Parathyroid adenoma (tissue), 2 donors: Measurements from ENCODE around the gene CSF1R.
"Not testable (repeated sequence)": the region's sequence is repeated elsewhere in the genome, so short reads cannot be mapped to it uniquely, and the experiment has no call there.

Experiments used
- H2AFZ ChIP-seq: fragments of 300-600 bp; sonication (generic); one replicate; pipeline ENCODE4 v1.7.0; 2017; ENCODE audit warnings: antibody characterized with exemption, mild to moderate bottlenecking
- H3K27ac ChIP-seq: fragments of 300-600 bp; sonication (generic); one replicate; pipeline ENCODE4 v1.7.0; 2017
- H3K27me3 ChIP-seq: fragments of 300-600 bp; sonication (generic); one replicate; pipeline ENCODE4 v1.7.0; 2017; ENCODE audit warnings: low read length; ENCODE audit not compliant: control insufficient read depth, insufficient read depth
- H3K36me3 ChIP-seq: fragments of 300-600 bp; sonication (generic); one replicate; pipeline ENCODE4 v1.7.0; 2017; ENCODE audit warnings: low read length; ENCODE audit not compliant: control insufficient read depth, insufficient read depth
- H3K4me1 ChIP-seq: fragments of 300-600 bp; sonication (generic); one replicate; pipeline ENCODE4 v1.7.0; 2017; ENCODE audit warnings: control low read depth
- H3K4me2 ChIP-seq: fragments of 300-600 bp; sonication (generic); one replicate; pipeline ENCODE4 v1.7.0; 2017; ENCODE audit warnings: low read length
- H3K4me3 ChIP-seq: fragments of 300-600 bp; sonication (generic); one replicate; pipeline ENCODE4 v1.7.0; 2017; ENCODE audit warnings: low read depth, low read length
- H3K79me2 ChIP-seq: fragments of 300-600 bp; sonication (generic); one replicate; pipeline ENCODE4 v1.7.0; 2017; ENCODE audit warnings: control low read depth
- H3K9ac ChIP-seq: fragments of 300-600 bp; sonication (generic); one replicate; pipeline ENCODE4 v1.7.0; 2017; ENCODE audit warnings: mild to moderate bottlenecking
- H3K9me3 ChIP-seq: fragments of 300-600 bp; sonication (generic); one replicate; pipeline ENCODE4 v1.7.0; 2017; ENCODE audit warnings: low read length; ENCODE audit not compliant: control insufficient read depth
- CTCF ChIP-seq: fragments of 300-600 bp; sonication (generic); IDR thresholded peaks from one replicate; pipeline ENCODE4 v1.7.0; 2017; ENCODE audit warnings: antibody characterized with exemption, mild to moderate bottlenecking
- donor health status: primary hyperparathyroidism.

Gene CSF1R

GRCh38 chr5:150035139-150035895 is 51.0 kb downstream of the CSF1R start:
- peaks cover 4% of the 10 kb centered on the region for H3K79me2 ChIP-seq
- H3K9me3 ChIP-seq = no peaks in the 10 kb centered on the region
- H3K4me3 ChIP-seq = no peak overlapping the region
- H3K4me1 ChIP-seq = no peaks in the 10 kb centered on the region
- H2AFZ ChIP-seq = no peak overlapping the region
- TF ChIP-seq CTCF = no peak
- no peak overlapping the region for H3K27ac ChIP-seq
- no peak overlapping the region for H3K9ac ChIP-seq
- H3K36me3 ChIP-seq = no peaks in the 10 kb centered on the region
- H3K27me3 ChIP-seq = no peaks in the 10 kb centered on the region
- H3K4me2 ChIP-seq = peak overlapping the region; percentile 7

GRCh38 chr5:150034662-150035061 is 51.7 kb downstream of the CSF1R start:
- no peak overlapping the region for H3K4me2 ChIP-seq
- H3K27me3 ChIP-seq = no peaks in the 10 kb centered on the region
- H3K4me3 ChIP-seq = no peak overlapping the region
- peaks cover 6% of the 10 kb centered on the region for H3K79me2 ChIP-seq
- H2AFZ ChIP-seq = no peak overlapping the region
- no peaks in the 10 kb centered on the region for H3K9me3 ChIP-seq
- no peak overlapping the region for H3K9ac ChIP-seq
- H3K27ac ChIP-seq = no peak overlapping the region
- H3K4me1 ChIP-seq = no peaks in the 10 kb centered on the region
- no peaks in the 10 kb centered on the region for H3K36me3 ChIP-seq
- no peak for TF ChIP-seq CTCF

- TF ChIP-seq CTCF = no peak
- Histone ChIP-seq H3K36me3 (no peaks in the 10 kb centered on the region), H3K4me3 (no peak overlapping the region), H3K27ac (no peak overlapping the region), H3K79me2 (peaks cover 6% of the 10 kb centered on the region), H3K4me2 (no peak overlapping the region), H2AFZ (no peak overlapping the region), H3K4me1 (no peaks in the 10 kb centered on the region), H3K27me3 (no peaks in the 10 kb centered on the region), H3K9ac (no peak overlapping the region), H3K9me3 (no peaks in the 10 kb centered on the region)
Measured at GRCh38 chr5:150033334-150033733, 53.0 kb downstream of the CSF1R start.

- H3K27me3 ChIP-seq, H3K9ac ChIP-seq, H3K9me3 ChIP-seq, H3K4me3 ChIP-seq, H3K4me1 ChIP-seq, H3K36me3 ChIP-seq, H3K27ac ChIP-seq, H3K4me2 ChIP-seq, H2AFZ ChIP-seq: not testable (repeated sequence)
- peaks cover 16% of the 10 kb centered on the region for H3K79me2 ChIP-seq
Measured at GRCh38 chr5:150028047-150028446, 58.3 kb downstream of the CSF1R start.

- H2AFZ ChIP-seq = no peak overlapping the region
- H3K36me3 ChIP-seq = no peaks in the 10 kb centered on the region
- no peak overlapping the region for H3K9ac ChIP-seq
- peaks cover 6% of the 10 kb centered on the region for H3K4me1 ChIP-seq
- no peaks in the 10 kb centered on the region for H3K9me3 ChIP-seq
- no peak overlapping the region for H3K4me3 ChIP-seq
- no peak for TF ChIP-seq CTCF
- no peak overlapping the region for H3K4me2 ChIP-seq
- no peak overlapping the region for H3K27ac ChIP-seq
- peaks cover 16% of the 10 kb centered on the region for H3K79me2 ChIP-seq
- no peaks in the 10 kb centered on the region for H3K27me3 ChIP-seq
Measured at GRCh38 chr5:150026682-150027172, 59.6 kb downstream of the CSF1R start.
